GM21515 (cell line): ENCODE measurements around the gene TNFRSF21.

Experiments
- ATAC-seq: cut with Tn5 transposase; IDR thresholded peaks from one replicate; pipeline ENCODE4 v1.9.1; 2021; ENCODE audit not compliant: unreplicated experiment

Gene TNFRSF21

GRCh38 chr6:47254051-47254450 lies 55.7 kb downstream of the TNFRSF21 start:
- ATAC-seq: no peak

- no peak for ATAC-seq
Observed at GRCh38 chr6:47253136-47253535, 56.6 kb downstream of the TNFRSF21 start.

- ATAC-seq: no peak
Observed at GRCh38 chr6:47252633-47253032, 57.1 kb downstream of the TNFRSF21 start.

- no peak for ATAC-seq
Observed at GRCh38 chr6:47251396-47251795, 58.3 kb downstream of the TNFRSF21 start.

- ATAC-seq: no peak
Observed at GRCh38 chr6:47250302-47250701, 59.4 kb downstream of the TNFRSF21 start.

GRCh38 chr6:47248446-47248845 lies 61.3 kb downstream of the TNFRSF21 start:
- ATAC-seq: no peak

GRCh38 chr6:47247227-47247797 lies 62.4 kb downstream of the TNFRSF21 start:
- peak; percentile 50 for ATAC-seq

GRCh38 chr6:47246551-47246950 lies 63.2 kb downstream of the TNFRSF21 start:
- no peak for ATAC-seq

GRCh38 chr6:47245745-47246371 lies 63.8 kb downstream of the TNFRSF21 start:
- ATAC-seq: no peak

- peak; percentile 97 for ATAC-seq
Observed at GRCh38 chr6:47242483-47243386, 67.0 kb downstream of the TNFRSF21 start.

- no peak for ATAC-seq
Observed at GRCh38 chr6:47241742-47242482, 67.8 kb downstream of the TNFRSF21 start.

- no peak for ATAC-seq
Observed at GRCh38 chr6:47240277-47240890, 69.3 kb downstream of the TNFRSF21 start.

GRCh38 chr6:47239546-47239945 lies 70.2 kb downstream of the TNFRSF21 start:
- ATAC-seq: no peak

GRCh38 chr6:47238456-47238995 lies 71.2 kb downstream of the TNFRSF21 start:
- ATAC-seq: no peak

- no peak for ATAC-seq
Observed at GRCh38 chr6:47237196-47237595, 72.5 kb downstream of the TNFRSF21 start.

GRCh38 chr6:47235964-47236760 lies 73.5 kb downstream of the TNFRSF21 start:
- ATAC-seq: no peak

- ATAC-seq: no peak
Observed at GRCh38 chr6:47235421-47235820, 74.3 kb downstream of the TNFRSF21 start.

- ATAC-seq: no peak
Observed at GRCh38 chr6:47234266-47234933, 75.3 kb downstream of the TNFRSF21 start.

- ATAC-seq: no peak
Observed at GRCh38 chr6:47231151-47231550, 78.6 kb downstream of the TNFRSF21 start.
